ENCODE measurements around the gene ANHX.

ANHX gene

GRCh38 chr12:133202493-133203343 is 33.0 kb downstream of the ANHX start:
- Histone ChIP-seq H3K9ac (ENCODE audit: low read depth, low read length) (no peak overlapping the region), H3K4me1 (ENCODE audit: insufficient read depth, low read length) (no peaks in the 10 kb centered on the region), H3K27ac (ENCODE audit: low read length) (no peak overlapping the region), H3K36me3 (ENCODE audit: insufficient read depth, low read depth, low read length) (peaks cover 60% of the 10 kb centered on the region), H3K4me3 (ENCODE audit: low read length) (peak overlapping the region; percentile 37), H3K27me3 (ENCODE audit: insufficient read depth, low read length) (no peaks in the 10 kb centered on the region), H3K9me3 (ENCODE audit: insufficient read depth, low read depth, low read length) (peaks cover 75% of the 10 kb centered on the region)

DNA sequence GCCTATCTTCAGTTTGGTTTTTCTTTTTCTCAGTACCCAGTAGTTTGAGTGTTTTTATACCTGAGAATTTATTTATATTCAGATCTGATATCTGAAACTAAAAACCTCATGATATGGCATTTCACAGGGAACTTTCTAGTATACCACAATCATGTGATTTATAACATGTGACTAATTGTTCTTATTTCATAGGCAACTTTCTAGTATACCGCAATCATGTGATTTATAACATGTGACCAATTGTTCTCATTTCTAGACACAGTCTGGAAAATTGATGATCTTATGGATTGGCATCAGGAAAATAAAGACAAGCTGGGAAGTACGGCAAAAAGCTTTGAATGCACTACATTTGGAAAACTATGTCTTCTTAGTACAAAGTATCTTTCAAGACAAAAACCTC is 33.8 kb downstream of the ANHX start:
- Histone ChIP-seq H3K4me3 (ENCODE audit: low read length) (peak overlapping the region; percentile 37; the same call in 1 of the 2 replicates), H3K4me1 (ENCODE audit: insufficient read depth, low read length) (no peaks in the 10 kb centered on the region), H3K9me3 (ENCODE audit: insufficient read depth, low read depth, low read length) (peaks cover 66% of the 10 kb centered on the region), H3K36me3 (ENCODE audit: insufficient read depth, low read depth, low read length) (peaks cover 60% of the 10 kb centered on the region), H3K27ac (ENCODE audit: low read length) (no peak overlapping the region), H3K9ac (ENCODE audit: low read depth, low read length) (no peak overlapping the region), H3K27me3 (ENCODE audit: insufficient read depth, low read length) (no peaks in the 10 kb centered on the region)

DNA sequence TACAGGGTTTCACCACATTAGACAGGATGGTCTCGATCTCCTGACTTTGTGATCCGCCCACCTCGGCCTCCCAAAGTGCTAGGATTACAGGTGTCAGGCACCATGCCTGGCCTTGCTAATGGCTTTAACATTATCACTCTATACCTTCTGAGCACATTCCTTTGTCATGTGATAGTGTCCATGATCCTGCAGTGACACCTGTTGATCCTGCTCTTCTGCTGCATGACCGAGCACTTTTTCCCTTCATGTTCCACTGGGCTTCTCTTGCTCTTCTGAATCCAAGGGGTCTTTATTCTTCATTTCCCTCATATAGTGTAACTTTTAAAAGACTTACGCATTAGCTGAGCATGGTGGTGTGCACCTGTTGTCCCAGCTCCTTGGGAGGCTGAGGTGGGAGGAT is 42.8 kb downstream of the ANHX start:
- Histone ChIP-seq H3K9ac (ENCODE audit: low read depth, low read length) (no peak overlapping the region), H3K9me3 (ENCODE audit: insufficient read depth, low read depth, low read length) (peaks cover 88% of the 10 kb centered on the region), H3K4me3 (ENCODE audit: low read length) (no peak overlapping the region), H3K36me3 (ENCODE audit: insufficient read depth, low read depth, low read length) (peaks cover 86% of the 10 kb centered on the region), H3K27ac (ENCODE audit: low read length) (no peak overlapping the region), H3K4me1 (ENCODE audit: insufficient read depth, low read length) (no peaks in the 10 kb centered on the region), H3K27me3 (ENCODE audit: insufficient read depth, low read length) (no peaks in the 10 kb centered on the region)

DNA sequence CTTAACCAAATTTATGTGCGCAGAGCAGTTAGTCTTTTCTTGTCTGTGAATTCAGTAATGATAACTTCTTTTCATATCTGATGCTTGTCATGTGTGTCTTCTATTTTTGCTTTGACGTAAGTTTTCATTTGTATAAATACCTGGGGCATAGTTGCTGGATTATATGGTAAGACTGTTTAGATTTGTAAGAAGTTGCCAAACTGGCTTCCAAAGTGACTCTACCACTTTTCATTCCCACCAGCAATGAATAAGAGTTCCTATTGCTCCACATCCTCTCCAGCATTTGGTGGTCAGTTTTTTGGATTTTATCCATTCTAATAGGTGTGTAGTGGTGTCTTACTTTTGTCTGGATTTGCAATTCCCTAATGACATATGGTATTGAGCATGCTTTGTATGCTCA is 45.5 kb downstream of the ANHX start:
- Histone ChIP-seq H3K4me3 (ENCODE audit: low read length) (no peak overlapping the region; the same call in 1 of the 2 replicates), H3K9me3 (ENCODE audit: insufficient read depth, low read depth, low read length) (peaks cover 100% of the 10 kb centered on the region), H3K27ac (ENCODE audit: low read length) (no peak overlapping the region), H3K9ac (ENCODE audit: low read depth, low read length) (no peak overlapping the region), H3K4me1 (ENCODE audit: insufficient read depth, low read length) (no peaks in the 10 kb centered on the region), H3K36me3 (ENCODE audit: insufficient read depth, low read depth, low read length) (peaks cover 100% of the 10 kb centered on the region), H3K27me3 (ENCODE audit: insufficient read depth, low read length) (no peaks in the 10 kb centered on the region)

DNA sequence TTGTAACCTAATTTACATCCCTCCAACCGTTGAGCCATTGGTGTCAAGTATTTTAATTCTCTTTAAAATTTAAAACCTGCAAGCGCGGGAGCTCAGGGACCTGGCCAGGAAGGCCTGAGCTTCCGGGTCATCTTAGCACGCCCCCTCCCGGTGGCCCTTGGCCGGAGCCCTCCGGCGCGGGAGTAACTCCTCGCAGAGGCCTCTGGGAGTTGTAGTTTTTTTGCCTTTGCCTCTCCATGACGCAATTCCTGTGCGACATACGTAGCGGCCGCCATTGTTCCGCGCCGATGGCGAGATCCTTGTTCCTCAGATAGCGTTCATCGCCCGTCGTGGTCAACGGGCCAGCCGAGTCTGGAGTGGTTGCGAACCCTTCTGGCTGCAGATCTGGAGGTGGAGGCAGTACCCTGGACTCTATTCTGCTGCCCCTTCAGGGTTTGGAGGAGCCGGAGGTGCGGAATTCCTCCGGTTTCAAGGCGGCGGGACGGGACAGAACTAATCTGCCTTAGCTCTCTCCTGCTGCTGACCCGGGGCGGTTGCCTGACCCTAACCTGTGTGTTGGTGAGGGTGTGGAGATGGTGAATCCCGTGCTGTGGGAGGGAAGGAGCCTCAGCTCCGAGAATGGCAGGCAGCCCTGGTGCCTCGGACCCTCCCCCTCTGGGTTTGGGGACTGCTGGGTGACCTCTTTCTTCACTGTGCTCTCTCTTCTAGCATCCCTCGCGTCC is 54.3 kb downstream of the ANHX start, which contains the start of gene ZNF268:
Gene ZNF268, plus strand, starts transcription at position 258 of the 722 bp plus-strand sequence. CDS start 503 bp downstream, outside the sequence.
- H3K27ac ChIP-seq (ENCODE audit: low read length) = no peak within 1 kb of the TSS
- peak within 1 kb of the TSS; percentile 96 for H3K9ac ChIP-seq (ENCODE audit: low read depth, low read length)
- H3K4me1 ChIP-seq (ENCODE audit: insufficient read depth, low read length) = peaks cover 4% of the 10 kb centered on the region; the same call in 1 of the 2 replicates
- peaks cover 81% of the 10 kb centered on the region for H3K9me3 ChIP-seq (ENCODE audit: insufficient read depth, low read depth, low read length)
- H3K36me3 ChIP-seq (ENCODE audit: insufficient read depth, low read depth, low read length) = peaks cover 42% of the 10 kb centered on the region
- no peaks in the 10 kb centered on the region for H3K27me3 ChIP-seq (ENCODE audit: insufficient read depth, low read length)
- H3K4me3 ChIP-seq (ENCODE audit: low read length) = peak within 1 kb of the TSS; percentile 98

GRCh38 chr12:133180669-133181068 is 55.0 kb downstream of the ANHX start:
- peaks cover 80% of the 10 kb centered on the region for H3K9me3 ChIP-seq (ENCODE audit: insufficient read depth, low read depth, low read length)
- peak overlapping the region; percentile 98; the same call in 1 of the 2 replicates for H3K4me3 ChIP-seq (ENCODE audit: low read length)
- peaks cover 4% of the 10 kb centered on the region; the same call in 1 of the 2 replicates for H3K4me1 ChIP-seq (ENCODE audit: insufficient read depth, low read length)
- peaks cover 34% of the 10 kb centered on the region for H3K36me3 ChIP-seq (ENCODE audit: insufficient read depth, low read depth, low read length)
- no peak overlapping the region for H3K27ac ChIP-seq (ENCODE audit: low read length)
- no peak overlapping the region for H3K9ac ChIP-seq (ENCODE audit: low read depth, low read length)
- no peaks in the 10 kb centered on the region for H3K27me3 ChIP-seq (ENCODE audit: insufficient read depth, low read length)

DNA sequence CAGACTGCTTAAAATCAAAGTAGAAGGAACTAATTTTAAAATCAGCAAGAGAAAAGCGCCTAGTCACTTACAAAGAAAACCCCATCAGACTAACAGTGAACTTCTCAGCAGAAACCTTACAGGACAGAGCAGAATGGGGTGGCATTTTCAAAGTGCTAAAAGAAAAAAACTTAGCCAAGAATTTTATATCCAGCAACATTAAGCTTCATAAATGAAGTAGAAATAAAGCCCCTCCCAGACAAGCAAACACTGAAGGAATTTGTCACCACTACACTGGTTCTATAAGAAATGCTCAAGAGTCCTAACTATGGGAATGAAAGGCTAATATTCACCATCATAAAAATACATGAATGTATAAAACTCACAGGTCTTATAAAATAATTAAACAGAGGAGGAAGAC is 60.8 kb downstream of the ANHX start:
- H3K9me3 ChIP-seq (ENCODE audit: insufficient read depth, low read depth, low read length) = peaks cover 86% of the 10 kb centered on the region
- H3K9ac ChIP-seq (ENCODE audit: low read depth, low read length) = no peak overlapping the region
- no peak overlapping the region for H3K27ac ChIP-seq (ENCODE audit: low read length)
- no peaks in the 10 kb centered on the region for H3K4me1 ChIP-seq (ENCODE audit: insufficient read depth, low read length)
- no peaks in the 10 kb centered on the region for H3K27me3 ChIP-seq (ENCODE audit: insufficient read depth, low read length)
- no peak overlapping the region for H3K4me3 ChIP-seq (ENCODE audit: low read length)
- H3K36me3 ChIP-seq (ENCODE audit: insufficient read depth, low read depth, low read length) = no peaks in the 10 kb centered on the region

GRCh38 chr12:133172491-133172890 is 63.2 kb downstream of the ANHX start:
- H3K27ac ChIP-seq (ENCODE audit: low read length) = no peak overlapping the region
- no peaks in the 10 kb centered on the region for H3K4me1 ChIP-seq (ENCODE audit: insufficient read depth, low read length)
- no peaks in the 10 kb centered on the region for H3K36me3 ChIP-seq (ENCODE audit: insufficient read depth, low read depth, low read length)
- no peak overlapping the region for H3K9ac ChIP-seq (ENCODE audit: low read depth, low read length)
- H3K27me3 ChIP-seq (ENCODE audit: insufficient read depth, low read length) = no peaks in the 10 kb centered on the region
- H3K9me3 ChIP-seq (ENCODE audit: insufficient read depth, low read depth, low read length) = peaks cover 89% of the 10 kb centered on the region
- H3K4me3 ChIP-seq (ENCODE audit: low read length) = no peak overlapping the region

Measured in iPS-20b (cell line).